ENCODE data around the gene COL23A1. TPM values are rescaled to one million over a fixed set of nuclear protein-coding genes. Genes with fewer than 3 reads are reported as not detected.

Gene COL23A1
- total and polyA plus RNA-seq, 2 of the 13 experiments (the other 11 are each of a cell fraction or from before 2014, with no cell fraction given): not detected

DNA sequence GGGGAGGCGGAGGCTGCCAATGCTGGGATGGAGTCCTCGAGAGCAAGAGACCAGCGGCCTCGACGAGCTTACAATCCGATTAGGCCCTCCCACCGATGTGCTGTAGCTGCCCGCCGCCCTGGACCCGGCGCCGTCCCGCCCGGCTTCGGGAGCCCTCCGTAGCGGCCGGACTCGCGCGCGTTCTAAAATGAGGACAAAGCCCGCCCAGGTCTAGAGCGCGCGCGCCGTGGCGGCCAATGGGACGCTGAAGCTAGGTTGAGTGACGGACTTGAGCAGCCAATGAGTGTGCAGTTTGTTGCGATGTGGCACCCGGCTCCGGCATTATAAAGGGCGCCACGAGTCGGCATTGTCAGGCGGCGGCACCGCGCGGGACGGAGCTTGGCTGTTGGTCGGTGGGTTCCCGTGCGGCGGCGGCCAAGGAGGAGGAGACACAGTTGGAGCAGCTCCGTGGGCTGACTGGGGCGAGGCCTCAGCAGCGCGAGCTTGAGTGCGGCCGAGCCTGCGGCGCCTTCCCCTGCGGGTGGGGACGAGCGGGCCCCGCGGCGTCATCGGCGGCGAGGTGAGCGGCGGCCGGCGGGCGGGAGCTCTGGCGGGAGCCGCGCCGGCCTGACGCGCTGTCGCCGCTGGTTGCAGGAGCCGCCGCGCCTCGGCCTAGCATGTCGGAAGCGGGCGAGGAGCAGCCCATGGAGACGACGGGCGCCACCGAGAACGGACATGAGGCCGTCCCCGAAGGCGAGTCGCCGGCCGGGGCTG lies 385.8 kb downstream of the COL23A1 start, which contains the start of gene HNRNPAB (continued):
- TF ChIP-seq ZNF142 (CRISPR knock-in tag; IDR thresholded peaks at IDR 0.05) (no peak), PHF5A (CRISPR knock-in tag; IDR thresholded peaks at IDR 0.05; ENCODE audit: low read depth, unreplicated experiment) (no peak), RARA (CRISPR knock-in tag; IDR thresholded peaks at IDR 0.05) (0 out of 2 replicates have a peak, but pooled peaks have one; percentile 44), MTF2 (CRISPR knock-in tag; IDR thresholded peaks at IDR 0.05; ENCODE audit: borderline replicate concordance) (no peak), RORA (CRISPR knock-in tag; IDR thresholded peaks at IDR 0.05) (no peak), PBX3 (CRISPR knock-in tag; IDR thresholded peaks at IDR 0.05; ENCODE audit: borderline replicate concordance) (peak; percentile 97; the same call in 1 of the 2 replicates), ZNF615 (CRISPR knock-in tag; IDR thresholded peaks at IDR 0.05; ENCODE audit: borderline replicate concordance) (no peak), ATF1 (CRISPR knock-in tag; IDR thresholded peaks at IDR 0.05) (no peak), HES4 (CRISPR knock-in tag; IDR thresholded peaks at IDR 0.05; ENCODE audit: borderline replicate concordance) (peak; percentile 81), ZBTB44 (CRISPR knock-in tag; IDR thresholded peaks at IDR 0.05) (no peak), TEAD3 (CRISPR knock-in tag; optimal IDR thresholded peaks at IDR 0.05; ENCODE audit: borderline replicate concordance) (no peak), ZNF556 (CRISPR knock-in tag; IDR thresholded peaks at IDR 0.05; ENCODE audit: borderline replicate concordance) (peak; percentile 56)
- TF ChIP-seq, protein P1, sequence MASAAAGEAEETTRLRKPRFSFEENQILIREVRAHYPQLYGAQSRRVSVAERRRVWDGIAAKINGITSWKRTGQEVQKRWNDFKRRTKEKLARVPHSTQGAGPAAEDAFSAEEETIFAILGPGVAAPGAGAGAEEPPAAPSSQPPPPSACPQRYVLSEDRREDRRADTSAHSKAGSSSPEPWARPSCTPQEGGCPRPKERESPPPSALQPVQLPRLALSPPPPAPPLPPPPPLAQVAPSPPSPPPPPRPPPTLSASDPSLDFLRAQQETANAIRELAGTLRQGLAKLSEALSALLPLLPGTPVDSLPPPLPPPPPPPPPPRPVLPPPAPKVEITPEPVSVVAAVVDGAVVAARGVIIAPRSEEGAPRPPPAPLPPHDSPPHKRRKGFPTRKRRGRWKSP (CRISPR knock-in tag; IDR thresholded peaks at IDR 0.05): peak; percentile 78; the same call in 1 of the 2 replicates
- TF ChIP-seq, protein P2, sequence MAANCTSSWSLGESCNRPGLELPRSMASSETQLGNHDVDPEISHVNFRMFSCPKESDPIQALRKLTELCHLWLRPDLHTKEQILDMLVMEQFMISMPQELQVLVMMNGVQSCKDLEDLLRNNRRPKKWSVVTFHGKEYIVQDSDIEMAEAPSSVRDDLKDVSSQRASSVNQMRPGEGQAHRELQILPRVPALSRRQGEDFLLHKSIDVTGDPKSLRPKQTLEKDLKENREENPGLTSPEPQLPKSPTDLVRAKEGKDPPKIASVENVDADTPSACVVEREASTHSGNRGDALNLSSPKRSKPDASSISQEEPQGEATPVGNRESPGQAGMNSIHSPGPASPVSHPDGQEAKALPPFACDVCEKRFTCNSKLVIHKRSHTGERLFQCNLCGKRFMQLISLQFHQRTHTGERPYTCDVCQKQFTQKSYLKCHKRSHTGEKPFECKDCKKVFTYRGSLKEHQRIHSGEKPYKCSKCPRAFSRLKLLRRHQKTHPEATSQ (CRISPR knock-in tag; IDR thresholded peaks at IDR 0.05; ENCODE audit: borderline replicate concordance): peak; percentile 90
